ENCODE measurements around the gene RASAL2. TPM values are rescaled to one million over a fixed set of nuclear protein-coding genes. Genes with fewer than 3 reads are reported as not detected.

Gene RASAL2
- total and polyA plus RNA-seq, 2 of the 13 experiments (the other 11 are each of a cell fraction or from before 2014, with no cell fraction given): 5.4 to 5.9 TPM

DNA sequence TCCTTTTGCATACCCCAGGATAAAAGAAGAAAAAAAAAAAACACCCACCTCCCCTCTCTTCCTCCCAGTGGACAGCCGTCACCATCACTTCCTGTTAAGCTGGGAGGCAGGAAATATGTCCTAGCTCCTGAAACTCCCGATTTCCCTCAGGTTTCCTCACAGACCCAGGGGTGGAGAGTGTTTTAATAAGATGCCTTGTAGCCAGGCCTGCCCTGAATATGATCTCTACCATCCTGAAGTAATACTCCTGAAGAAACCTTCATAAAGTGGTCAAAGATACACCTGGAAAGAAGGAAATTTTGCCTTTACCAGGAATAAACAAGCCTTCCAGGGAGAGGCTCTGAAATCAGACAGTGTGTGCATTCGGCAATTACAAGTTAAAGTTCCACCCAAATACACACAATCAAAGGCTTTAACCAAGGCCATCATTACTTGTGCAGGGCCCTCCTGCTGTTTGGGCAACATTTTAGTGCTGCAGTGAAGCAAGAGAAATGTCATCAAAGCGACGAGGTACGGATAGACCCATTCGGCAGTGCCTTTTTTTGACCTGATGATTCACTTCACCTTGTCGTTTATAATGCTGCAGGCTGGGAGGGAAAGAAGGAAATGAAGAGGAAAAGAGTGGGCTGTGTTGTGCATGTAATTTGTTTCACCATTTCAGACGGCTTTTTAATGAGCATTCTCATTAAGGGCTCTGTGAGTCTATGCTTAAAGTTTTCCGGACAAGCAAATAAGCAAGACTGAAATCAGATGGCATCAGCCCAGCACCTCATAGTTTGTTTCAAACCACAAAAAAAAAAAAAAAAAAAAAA, 41.0 kb upstream of the RASAL2 start (continued):
- TF ChIP-seq, protein P1, sequence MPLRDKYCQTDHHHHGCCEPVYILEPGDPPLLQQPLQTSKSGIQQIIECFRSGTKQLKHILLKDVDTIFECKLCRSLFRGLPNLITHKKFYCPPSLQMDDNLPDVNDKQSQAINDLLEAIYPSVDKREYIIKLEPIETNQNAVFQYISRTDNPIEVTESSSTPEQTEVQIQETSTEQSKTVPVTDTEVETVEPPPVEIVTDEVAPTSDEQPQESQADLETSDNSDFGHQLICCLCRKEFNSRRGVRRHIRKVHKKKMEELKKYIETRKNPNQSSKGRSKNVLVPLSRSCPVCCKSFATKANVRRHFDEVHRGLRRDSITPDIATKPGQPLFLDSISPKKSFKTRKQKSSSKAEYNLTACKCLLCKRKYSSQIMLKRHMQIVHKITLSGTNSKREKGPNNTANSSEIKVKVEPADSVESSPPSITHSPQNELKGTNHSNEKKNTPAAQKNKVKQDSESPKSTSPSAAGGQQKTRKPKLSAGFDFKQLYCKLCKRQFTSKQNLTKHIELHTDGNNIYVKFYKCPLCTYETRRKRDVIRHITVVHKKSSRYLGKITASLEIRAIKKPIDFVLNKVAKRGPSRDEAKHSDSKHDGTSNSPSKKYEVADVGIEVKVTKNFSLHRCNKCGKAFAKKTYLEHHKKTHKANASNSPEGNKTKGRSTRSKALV (CRISPR knock-in tag; IDR thresholded peaks at IDR 0.05): no peak
- TF ChIP-seq CBX2 (IDR thresholded peaks at IDR 0.05; ENCODE audit: low read depth, low read length) (no peak), CBX2 (CRISPR knock-in tag; IDR thresholded peaks at IDR 0.05; ENCODE audit: low read depth) (no peak), NR2F2 (IDR thresholded peaks at IDR 0.05; ENCODE audit: borderline replicate concordance, low read depth) (no peak; the same call in 1 of the 2 replicates), ZFP82 (CRISPR knock-in tag; IDR thresholded peaks at IDR 0.05; ENCODE audit: borderline replicate concordance) (no peak), ZNF772 (CRISPR knock-in tag; IDR thresholded peaks at IDR 0.05) (peak; percentile 39; the same call in 1 of the 2 replicates), THAP11 (CRISPR knock-in tag; IDR thresholded peaks at IDR 0.05) (peak; percentile 58; the same call in 1 of the 2 replicates), FOXP1 (IDR thresholded peaks at IDR 0.05) (no peak), FOXP1 (CRISPR knock-in tag; IDR thresholded peaks at IDR 0.05) (peak; percentile 81), ZNF44 (CRISPR knock-in tag; IDR thresholded peaks at IDR 0.05) (no peak), ZNF781 (CRISPR knock-in tag; IDR thresholded peaks at IDR 0.05; ENCODE audit: borderline replicate concordance, not compliant biosample characterization) (no peak), MED1 (CRISPR knock-in tag; IDR thresholded peaks at IDR 0.05) (peak; percentile 68), NCOA5 (CRISPR knock-in tag; IDR thresholded peaks at IDR 0.05) (no peak), YEATS4 (CRISPR knock-in tag; IDR thresholded peaks at IDR 0.05; ENCODE audit: borderline replicate concordance) (no peak), ZNF256 (CRISPR knock-in tag; conservative IDR thresholded peaks at IDR 0.05) (no peak), ISL2 (CRISPR knock-in tag; IDR thresholded peaks at IDR 0.05) (peak; percentile 88), ZNF543 (CRISPR knock-in tag; IDR thresholded peaks at IDR 0.05) (no peak), ZNF629 (CRISPR knock-in tag; conservative IDR thresholded peaks at IDR 0.05) (peak; percentile 87), GATAD2A (CRISPR knock-in tag; IDR thresholded peaks at IDR 0.05) (peak; percentile 86), SP5 (CRISPR knock-in tag; IDR thresholded peaks at IDR 0.05; ENCODE audit: borderline replicate concordance, low read depth) (peak; percentile 88), DNMT1 (CRISPR knock-in tag; IDR thresholded peaks at IDR 0.05) (no peak), ZNF775 (CRISPR knock-in tag; IDR thresholded peaks at IDR 0.05; ENCODE audit: borderline replicate concordance) (no peak), ZSCAN20 (CRISPR knock-in tag; IDR thresholded peaks at IDR 0.05; ENCODE audit: borderline replicate concordance) (no peak), BCL6 (CRISPR knock-in tag; IDR thresholded peaks at IDR 0.05) (peak; percentile 90), ZNF850 (CRISPR knock-in tag; conservative IDR thresholded peaks at IDR 0.05) (no peak), CBFB (CRISPR knock-in tag; IDR thresholded peaks at IDR 0.05) (no peak)
- TF ChIP-seq, protein P2, sequence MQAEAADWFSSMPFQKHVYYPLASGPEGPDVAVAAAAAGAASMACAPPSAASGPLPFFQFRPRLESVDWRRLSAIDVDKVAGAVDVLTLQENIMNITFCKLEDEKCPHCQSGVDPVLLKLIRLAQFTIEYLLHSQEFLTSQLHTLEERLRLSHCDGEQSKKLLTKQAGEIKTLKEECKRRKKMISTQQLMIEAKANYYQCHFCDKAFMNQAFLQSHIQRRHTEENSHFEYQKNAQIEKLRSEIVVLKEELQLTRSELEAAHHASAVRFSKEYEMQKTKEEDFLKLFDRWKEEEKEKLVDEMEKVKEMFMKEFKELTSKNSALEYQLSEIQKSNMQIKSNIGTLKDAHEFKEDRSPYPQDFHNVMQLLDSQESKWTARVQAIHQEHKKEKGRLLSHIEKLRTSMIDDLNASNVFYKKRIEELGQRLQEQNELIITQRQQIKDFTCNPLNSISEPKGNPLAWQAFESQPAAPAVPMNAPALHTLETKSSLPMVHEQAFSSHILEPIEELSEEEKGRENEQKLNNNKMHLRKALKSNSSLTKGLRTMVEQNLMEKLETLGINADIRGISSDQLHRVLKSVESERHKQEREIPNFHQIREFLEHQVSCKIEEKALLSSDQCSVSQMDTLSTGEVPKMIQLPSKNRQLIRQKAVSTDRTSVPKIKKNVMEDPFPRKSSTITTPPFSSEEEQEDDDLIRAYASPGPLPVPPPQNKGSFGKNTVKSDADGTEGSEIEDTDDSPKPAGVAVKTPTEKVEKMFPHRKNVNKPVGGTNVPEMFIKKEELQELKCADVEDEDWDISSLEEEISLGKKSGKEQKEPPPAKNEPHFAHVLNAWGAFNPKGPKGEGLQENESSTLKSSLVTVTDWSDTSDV (CRISPR knock-in tag; IDR thresholded peaks at IDR 0.05): no peak
- TF ChIP-seq, protein P3, sequence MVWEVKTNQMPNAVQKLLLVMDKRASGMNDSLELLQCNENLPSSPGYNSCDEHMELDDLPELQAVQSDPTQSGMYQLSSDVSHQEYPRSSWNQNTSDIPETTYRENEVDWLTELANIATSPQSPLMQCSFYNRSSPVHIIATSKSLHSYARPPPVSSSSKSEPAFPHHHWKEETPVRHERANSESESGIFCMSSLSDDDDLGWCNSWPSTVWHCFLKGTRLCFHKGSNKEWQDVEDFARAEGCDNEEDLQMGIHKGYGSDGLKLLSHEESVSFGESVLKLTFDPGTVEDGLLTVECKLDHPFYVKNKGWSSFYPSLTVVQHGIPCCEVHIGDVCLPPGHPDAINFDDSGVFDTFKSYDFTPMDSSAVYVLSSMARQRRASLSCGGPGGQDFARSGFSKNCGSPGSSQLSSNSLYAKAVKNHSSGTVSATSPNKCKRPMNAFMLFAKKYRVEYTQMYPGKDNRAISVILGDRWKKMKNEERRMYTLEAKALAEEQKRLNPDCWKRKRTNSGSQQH (CRISPR knock-in tag; IDR thresholded peaks at IDR 0.05; ENCODE audit: low read depth): no peak

Data from HepG2 (cell line).